Gastrocnemius medialis (tissue), 4 donors: ENCODE results near the gene PTEN. TPM values are rescaled to one million over a fixed set of nuclear protein-coding genes. Genes with fewer than 3 reads are reported as not detected.
A peak's percentile ranks its signal among the peaks of the same experiment; 100 is the strongest.
"Not testable (repeated sequence)": the region's sequence is repeated elsewhere in the genome, so short reads cannot be mapped to it uniquely, and the experiment has no call there.

Source experiments
- ATAC-seq, 2 donors: fragments of 150-250 bp; one replicate each; pipeline ENCODE4 v1.9.1; 2016
- DNase-seq, 2 donors: peaks; one replicate each; pipeline ENCODE4 v3.0.0-alpha.2; 2019
- H3K27ac ChIP-seq, 4 donors: fragments of 200-600 bp; sonication (generic); 1 replicate in 1 of 4; 2 replicates in 3 of 4; pipeline ENCODE4 v1.5.1; 2016 to 2018; ENCODE audit warnings: mild to moderate bottlenecking in 2 of 4, moderate library complexity in 1 of 4
- H3K27me3 ChIP-seq, 3 donors: fragments of 200-600 bp; sonication (generic) in 2 of 3; 1 replicate in 1 of 3; 2 replicates in 2 of 3; pipeline versions ENCODE4 v1.5.1 to v1.6.0; 2016 to 2019; ENCODE audit warnings: mild to moderate bottlenecking in 1 of 3, moderate library complexity in 1 of 3
- H3K36me3 ChIP-seq, 2 donors: fragments of 200-600 bp; sonication (generic) in 1 of 2; one replicate each; pipeline ENCODE4 v1.5.1; 2017 to 2018
- H3K4me1 ChIP-seq, 2 donors: fragments of 200-600 bp; sonication (generic) in 1 of 2; one replicate each; pipeline ENCODE4 v1.5.1; 2016 to 2017; ENCODE audit warnings: mild to moderate bottlenecking in 2 of 2
- H3K4me3 ChIP-seq, 4 donors: fragments of 200-600 bp; sonication (generic) in 3 of 4; 1 replicate in 1 of 4; 2 replicates in 3 of 4; pipeline ENCODE4 v1.5.1; 2016 to 2019; ENCODE audit warnings: mild to moderate bottlenecking in 2 of 4
- H3K9me3 ChIP-seq, 3 donors: fragments of 200-600 bp; sonication (generic) in 2 of 3; 1 replicate in 1 of 3; 2 replicates in 2 of 3; pipeline ENCODE4 v1.5.1; 2016 to 2019
- POLR2A ChIP-seq, 2 donors: fragments of 450-650 bp; IDR thresholded peaks; one replicate each; pipeline ENCODE4 v1.6.1; 2017; ENCODE audit warnings: antibody characterized with exemption in 2 of 2, mild to moderate bottlenecking in 2 of 2, moderate library complexity in 2 of 2
- in situ Hi-C, 4 donors: fragments of 200-750 bp; cut with MboI; loops; one replicate each; pipeline versions ENCODE4 v1.15.0 to v1.8.0; 2017; ENCODE audit warnings: low sequenced_read_pairs in 4 of 4
- intact Hi-C: fragments of 100-400 bp; cut with DNase I; formaldehyde crosslinking; loops from one replicate; pipeline ENCODE4 v1.15.1; 2023; ENCODE audit warnings: low total_unique reads
- total RNA-seq, 4 donors: library from RNA; depleted of rRNA; stranded (reverse); fragments of >200 nt; gene quantifications; one replicate each; pipeline versions ENCODE4 v1.1.0 to v1.2.3, GENCODE V29; 2016
- TF ChIP-seq, protein P1 (sequence below), 5 experiments: fragments of 450-650 bp in 3 of 5; fragments of 200-600 bp in 2 of 5; sonication (generic) in 2 of 5; IDR thresholded peaks in 4 of 5; conservative IDR thresholded peaks in 1 of 5; 1 replicate in 4 of 5; 2 replicates in 1 of 5; pipeline ENCODE4 v1.5.1; 2016 to 2019; ENCODE audit warnings: antibody characterized with exemption in 5 of 5, mild to moderate bottlenecking in 3 of 5, moderate library complexity in 3 of 5

The PTEN gene
- total RNA-seq, 4 donors from 2014 or later = 32.2 to 54.5 (median 41.5) TPM

GRCh38 chr10:87880336-87880735 lies 16.9 kb downstream of the PTEN start:
- peaks cover 52 to 57% of the 10 kb centered on the region in 2 donors for H3K4me1 ChIP-seq
- in situ Hi-C loops (no loop called here), intact Hi-C loops (no loop called here)
- TF ChIP-seq, protein P1, sequence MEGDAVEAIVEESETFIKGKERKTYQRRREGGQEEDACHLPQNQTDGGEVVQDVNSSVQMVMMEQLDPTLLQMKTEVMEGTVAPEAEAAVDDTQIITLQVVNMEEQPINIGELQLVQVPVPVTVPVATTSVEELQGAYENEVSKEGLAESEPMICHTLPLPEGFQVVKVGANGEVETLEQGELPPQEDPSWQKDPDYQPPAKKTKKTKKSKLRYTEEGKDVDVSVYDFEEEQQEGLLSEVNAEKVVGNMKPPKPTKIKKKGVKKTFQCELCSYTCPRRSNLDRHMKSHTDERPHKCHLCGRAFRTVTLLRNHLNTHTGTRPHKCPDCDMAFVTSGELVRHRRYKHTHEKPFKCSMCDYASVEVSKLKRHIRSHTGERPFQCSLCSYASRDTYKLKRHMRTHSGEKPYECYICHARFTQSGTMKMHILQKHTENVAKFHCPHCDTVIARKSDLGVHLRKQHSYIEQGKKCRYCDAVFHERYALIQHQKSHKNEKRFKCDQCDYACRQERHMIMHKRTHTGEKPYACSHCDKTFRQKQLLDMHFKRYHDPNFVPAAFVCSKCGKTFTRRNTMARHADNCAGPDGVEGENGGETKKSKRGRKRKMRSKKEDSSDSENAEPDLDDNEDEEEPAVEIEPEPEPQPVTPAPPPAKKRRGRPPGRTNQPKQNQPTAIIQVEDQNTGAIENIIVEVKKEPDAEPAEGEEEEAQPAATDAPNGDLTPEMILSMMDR (IDR thresholded peaks at IDR 0.05 in 4 of 5, conservative IDR thresholded peaks at IDR 0.05 in 1 of 5) = no peak
- no peak for TF ChIP-seq POLR2A (IDR thresholded peaks at IDR 0.05)
- no peaks in the 10 kb centered on the region for H3K9me3 ChIP-seq
- H3K36me3 ChIP-seq = no peaks in the 10 kb centered on the region
- ATAC-seq = no peak
- no peaks in the 10 kb centered on the region for H3K27me3 ChIP-seq
- no peak overlapping the region for H3K27ac ChIP-seq
- H3K4me3 ChIP-seq = no peak overlapping the region
- DNase-seq = no peak

DNA sequence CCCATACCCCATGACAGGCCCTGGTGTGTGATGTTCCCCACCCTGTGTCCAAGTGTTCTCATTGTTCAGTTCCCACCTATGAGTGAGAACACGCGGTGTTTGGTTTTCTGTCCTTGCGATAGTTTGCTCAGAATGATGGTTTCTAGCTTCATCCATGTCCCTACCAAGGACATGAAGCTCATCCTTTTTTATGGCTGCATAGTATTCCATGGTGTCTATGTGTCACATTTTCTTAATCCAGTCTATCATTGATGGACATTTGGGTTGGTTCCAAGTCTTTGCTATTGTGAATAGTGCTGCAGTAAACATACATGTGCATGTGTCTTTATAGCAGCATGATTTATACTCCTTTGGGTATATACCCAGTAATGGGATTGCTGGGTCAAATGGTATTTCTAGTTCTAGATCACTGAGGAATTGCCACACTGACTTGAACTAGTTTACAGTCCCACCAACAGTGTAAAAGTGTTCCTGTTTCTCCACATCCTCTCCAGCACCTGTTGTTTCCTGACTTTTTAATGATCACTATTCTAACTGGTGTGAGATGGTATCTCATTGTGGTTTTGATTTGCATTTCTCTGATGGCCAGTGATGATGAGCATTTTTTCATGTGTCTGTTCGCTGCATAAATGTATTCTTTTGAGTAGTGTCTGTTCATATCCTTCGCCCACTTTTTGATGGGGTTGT lies 18.1 kb downstream of the PTEN start:
- intact Hi-C loops, in situ Hi-C loops, H3K4me3 ChIP-seq, ATAC-seq, H3K27ac ChIP-seq, H3K27me3 ChIP-seq, H3K9me3 ChIP-seq, H3K36me3 ChIP-seq, DNase-seq: not testable (repeated sequence)
- H3K4me1 ChIP-seq = peaks cover 40 to 49% of the 10 kb centered on the region in 2 donors

DNA sequence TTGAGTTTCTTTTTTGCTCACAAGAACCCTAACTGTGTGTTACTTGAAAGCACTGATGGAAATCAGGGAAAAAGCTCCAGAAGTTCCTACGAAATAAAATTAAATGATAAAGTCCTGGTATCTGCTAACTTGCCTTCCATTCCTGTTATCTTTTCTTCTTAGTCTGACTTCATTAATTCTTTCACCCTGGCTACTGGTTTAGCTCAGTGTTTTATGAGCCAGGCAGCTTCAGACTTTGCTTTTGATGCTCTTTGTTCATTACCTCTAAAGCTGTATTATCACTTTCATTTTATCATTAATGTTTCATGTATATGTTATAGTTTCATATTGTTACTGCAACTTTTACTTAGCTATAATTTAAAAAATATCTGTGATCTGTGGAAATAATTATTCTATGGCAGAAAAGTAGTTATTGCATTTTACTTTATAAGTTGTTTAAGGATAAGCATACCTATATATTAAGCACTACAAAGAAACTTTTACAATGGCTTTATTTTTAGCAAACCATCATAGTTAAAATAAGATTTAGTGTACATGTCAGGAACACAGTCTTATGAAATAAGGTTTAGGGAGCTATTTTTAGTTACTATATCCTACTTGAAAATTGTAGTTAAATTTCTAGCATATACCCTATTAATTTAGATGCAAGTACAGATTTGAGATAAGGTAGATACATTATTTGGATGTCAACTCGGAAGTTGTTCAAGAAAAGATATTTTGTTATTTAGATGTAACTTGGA lies 19.3 kb downstream of the PTEN start:
- Histone ChIP-seq H3K4me3 (no peak overlapping the region), H3K4me1 (peaks cover 31 to 37% of the 10 kb centered on the region in 2 donors), H3K27ac (peak overlapping the region in 1 of 4 donors; percentile 13), H3K27me3 (no peaks in the 10 kb centered on the region), H3K9me3 (no peaks in the 10 kb centered on the region), H3K36me3 (peaks cover 0 to 18% of the 10 kb centered on the region in 2 donors)
- intact Hi-C loops (no loop called here), in situ Hi-C loops (no loop called here)
- ATAC-seq (peak in 1 of 2 donors; percentile 69), DNase-seq (no peak)
- TF ChIP-seq, protein P1 (IDR thresholded peaks at IDR 0.05 in 4 of 5, conservative IDR thresholded peaks at IDR 0.05 in 1 of 5) = no peak
- no peak for TF ChIP-seq POLR2A (IDR thresholded peaks at IDR 0.05)

DNA sequence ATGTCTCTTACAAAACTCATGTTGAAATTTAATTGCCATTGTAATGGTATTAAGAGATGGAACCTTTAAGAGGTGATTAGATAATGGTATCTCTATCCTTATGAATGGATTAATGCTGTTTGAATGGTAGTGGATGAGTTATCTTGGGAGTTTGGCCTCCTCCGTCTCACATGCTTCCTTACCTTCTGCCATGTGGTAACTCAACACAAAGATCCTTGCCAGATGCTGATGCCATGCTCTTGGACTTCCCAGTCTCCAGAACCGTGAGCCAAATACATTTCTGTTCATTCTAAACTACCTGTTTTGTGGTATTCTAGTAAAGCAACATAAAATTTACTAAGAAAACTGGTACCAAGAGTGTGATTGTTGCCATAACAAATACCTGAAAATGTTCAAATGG lies 23.2 kb downstream of the PTEN start:
- TF ChIP-seq POLR2A (IDR thresholded peaks at IDR 0.05) = no peak
- TF ChIP-seq, protein P1 (IDR thresholded peaks at IDR 0.05 in 4 of 5, conservative IDR thresholded peaks at IDR 0.05 in 1 of 5) = no peak
- peaks cover 0 to 18% of the 10 kb centered on the region in 2 donors for H3K36me3 ChIP-seq
- no peak for ATAC-seq
- intact Hi-C loops (no loop called here), in situ Hi-C loops (no loop called here)
- H3K27ac ChIP-seq = no peak overlapping the region
- no peak for DNase-seq
- peaks cover 10 to 21% of the 10 kb centered on the region in 2 donors for H3K4me1 ChIP-seq
- H3K4me3 ChIP-seq = no peak overlapping the region
- no peaks in the 10 kb centered on the region for H3K9me3 ChIP-seq
- H3K27me3 ChIP-seq = no peaks in the 10 kb centered on the region

GRCh38 chr10:87887146-87887545 lies 23.7 kb downstream of the PTEN start:
- intact Hi-C loops = no loop called here
- no peak overlapping the region for H3K4me3 ChIP-seq
- ATAC-seq (no peak), DNase-seq (no peak)
- no peak overlapping the region for H3K27ac ChIP-seq
- no peaks in the 10 kb centered on the region for H3K27me3 ChIP-seq
- in situ Hi-C loops = no loop called here
- no peaks in the 10 kb centered on the region for H3K9me3 ChIP-seq
- peaks cover 0 to 18% of the 10 kb centered on the region in 2 donors for H3K36me3 ChIP-seq
- TF ChIP-seq, protein P1 (IDR thresholded peaks at IDR 0.05 in 4 of 5, conservative IDR thresholded peaks at IDR 0.05 in 1 of 5) = no peak
- TF ChIP-seq POLR2A (IDR thresholded peaks at IDR 0.05) = no peak
- H3K4me1 ChIP-seq = peaks cover 10 to 18% of the 10 kb centered on the region in 2 donors
